GM23248 (cell line): ENCODE results near the gene TPM2.

Experiments used
- EZH2 ChIP-seq: fragments of 200-600 bp; sonication (generic); IDR thresholded peaks from 2 replicates; pipeline ENCODE4 v1.6.1; 2018; ENCODE audit warnings: antibody characterized with exemption, mild to moderate bottlenecking; ENCODE audit not compliant: insufficient read depth, poor library complexity, severe bottlenecking
- EZH2phosphoT487 ChIP-seq: fragments of 200-600 bp; sonication (generic); IDR thresholded peaks from 2 replicates; pipeline ENCODE4 v1.6.1; 2018; ENCODE audit warnings: antibody characterized with exemption, moderate library complexity, mild to moderate bottlenecking, low read depth; ENCODE audit not compliant: insufficient read depth

GRCh38 chr9:35705372-35705771, 15.6 kb upstream of the TPM2 start:
- TF ChIP-seq EZH2 (no peak), EZH2phosphoT487 (no peak)
